ENCODE measurements around the gene RBM12. TPM values are rescaled to one million over a fixed set of nuclear protein-coding genes. Genes with fewer than 3 reads are reported as not detected.

The RBM12 gene
- total RNA-seq, 6 experiments from 2014 or later: 61.5 to 85.3 (median 78.7) TPM

DNA sequence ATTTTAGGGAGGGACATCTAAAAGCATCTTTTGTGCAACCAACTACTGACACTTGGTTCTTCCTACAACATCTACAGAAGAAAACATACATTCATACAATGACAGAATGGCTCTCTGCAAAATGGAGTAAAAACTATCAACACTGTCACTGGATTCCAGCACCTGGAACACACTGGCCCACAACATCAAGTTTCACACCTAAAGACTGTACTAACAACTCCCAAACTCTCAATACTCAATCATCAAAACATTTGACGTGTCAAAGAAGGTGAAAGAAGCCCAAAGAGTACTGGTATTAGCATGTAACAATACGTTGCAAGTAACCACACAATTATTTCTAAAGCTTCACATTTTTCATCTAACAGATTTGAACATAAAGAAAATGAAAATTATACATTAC is 2.1 kb downstream of the RBM12 start:
- Mint-ChIP-seq H3K27ac (peak overlapping the region; percentile 69), H3K4me3 (peak overlapping the region; percentile 89), H3K27me3 (ENCODE audit: insufficient read depth) (peaks cover 2% of the 10 kb centered on the region), H3K4me1 (ENCODE audit: low read depth) (peaks cover 53% of the 10 kb centered on the region), H3K36me3 (ENCODE audit: low read depth) (peaks cover 22% of the 10 kb centered on the region), H3K9me3 (no peaks in the 10 kb centered on the region)
- DNase-seq: no peak
- TF ChIP-seq CTCF (IDR thresholded peaks at IDR 0.05): no peak

DNA sequence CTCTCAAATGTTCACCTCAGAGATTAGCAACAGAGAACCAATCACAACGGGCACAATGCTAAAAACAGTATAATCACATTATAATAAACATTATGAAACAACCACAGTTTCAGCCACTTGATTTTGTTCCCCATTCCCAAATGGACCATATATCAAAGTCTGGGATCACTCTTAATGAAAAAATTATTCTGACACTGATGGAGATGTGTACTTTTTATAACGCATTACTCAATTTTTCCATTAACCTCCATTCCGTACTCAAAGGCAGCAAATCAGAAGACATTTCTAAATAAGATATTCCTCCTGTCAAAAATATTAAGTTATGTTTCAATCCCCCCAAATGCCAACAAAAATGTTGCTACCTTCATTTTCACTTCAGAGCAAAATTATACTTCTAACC is 2.8 kb downstream of the RBM12 start:
- Mint-ChIP-seq H3K4me3 (peak overlapping the region; percentile 89), H3K27me3 (ENCODE audit: insufficient read depth) (peaks cover 2% of the 10 kb centered on the region), H3K36me3 (ENCODE audit: low read depth) (peaks cover 22% of the 10 kb centered on the region), H3K27ac (peak overlapping the region; percentile 69), H3K9me3 (no peaks in the 10 kb centered on the region), H3K4me1 (ENCODE audit: low read depth) (peaks cover 53% of the 10 kb centered on the region)
- no peak for TF ChIP-seq CTCF (IDR thresholded peaks at IDR 0.05)
- DNase-seq: no peak

- Mint-ChIP-seq H3K27ac (no peak overlapping the region), H3K9me3 (no peaks in the 10 kb centered on the region), H3K4me1 (ENCODE audit: low read depth) (peaks cover 53% of the 10 kb centered on the region), H3K36me3 (ENCODE audit: low read depth) (peaks cover 22% of the 10 kb centered on the region), H3K27me3 (ENCODE audit: insufficient read depth) (peaks cover 2% of the 10 kb centered on the region), H3K4me3 (peak overlapping the region; percentile 89)
- DNase-seq: no peak
- no peak for TF ChIP-seq CTCF (IDR thresholded peaks at IDR 0.05)
Measured at GRCh38 chr20:35661053-35661452, 3.6 kb downstream of the RBM12 start.

GRCh38 chr20:35660122-35660937 is 4.4 kb downstream of the RBM12 start:
- no peak for DNase-seq
- Mint-ChIP-seq H3K9me3 (no peaks in the 10 kb centered on the region), H3K4me3 (peak overlapping the region; percentile 89; the same call in 1 of the 2 replicates), H3K36me3 (ENCODE audit: low read depth) (peaks cover 22% of the 10 kb centered on the region), H3K4me1 (ENCODE audit: low read depth) (peaks cover 53% of the 10 kb centered on the region), H3K27me3 (ENCODE audit: insufficient read depth) (peaks cover 2% of the 10 kb centered on the region), H3K27ac (no peak overlapping the region)
- no peak for TF ChIP-seq CTCF (IDR thresholded peaks at IDR 0.05)

GRCh38 chr20:35657271-35657670 is 7.4 kb downstream of the RBM12 start:
- H3K4me1 Mint-ChIP-seq (ENCODE audit: low read depth): peaks cover 37% of the 10 kb centered on the region
- H3K4me3 Mint-ChIP-seq: no peak overlapping the region
- no peaks in the 10 kb centered on the region for H3K27me3 Mint-ChIP-seq (ENCODE audit: insufficient read depth)
- H3K27ac Mint-ChIP-seq: no peak overlapping the region
- H3K36me3 Mint-ChIP-seq (ENCODE audit: low read depth): 0 out of 2 replicates have a peak, but pooled peaks cover under 1% of the 10 kb centered on the region
- no peak for DNase-seq
- H3K9me3 Mint-ChIP-seq: no peaks in the 10 kb centered on the region
- no peak for TF ChIP-seq CTCF (IDR thresholded peaks at IDR 0.05)
